Adipocyte (in vitro differentiated cells): ENCODE results near the gene IL2RA.

Source experiments
- DNase-seq: peaks from one replicate; pipeline ENCODE4 v3.0.0-alpha.2; 2015; ENCODE audit warnings: low read depth
- H3K27me3 ChIP-seq: replicated peaks from 2 replicates; pipeline ENCODE4 v1.7.0; 2013; ENCODE audit warnings: mild to moderate bottlenecking, low read length, moderate library complexity; ENCODE audit not compliant: control insufficient read depth, insufficient read depth
- H3K36me3 ChIP-seq: 2 replicates; pipeline ENCODE4 v1.7.0; 2013; ENCODE audit warnings: low read length, mild to moderate bottlenecking, moderate library complexity; ENCODE audit not compliant: control insufficient read depth, insufficient read depth, severe bottlenecking
- H3K4me1 ChIP-seq: 2 replicates; pipeline ENCODE4 v1.7.0; 2013; ENCODE audit warnings: mild to moderate bottlenecking, low read length, moderate library complexity; ENCODE audit not compliant: control insufficient read depth, insufficient read depth
- H3K4me3 ChIP-seq: 2 replicates; pipeline ENCODE4 v1.7.0; 2013; ENCODE audit warnings: mild to moderate bottlenecking, low read length, moderate library complexity
- H3K9ac ChIP-seq: 2 replicates; pipeline ENCODE4 v1.7.0; 2013; ENCODE audit warnings: mild to moderate bottlenecking, low read length, moderate library complexity
- H3K9me3 ChIP-seq: 2 replicates; pipeline ENCODE4 v1.7.0; 2013; ENCODE audit warnings: mild to moderate bottlenecking, low read length, moderate library complexity; ENCODE audit not compliant: control insufficient read depth

Gene IL2RA

GRCh38 chr10:6019010-6019782 is 43.0 kb downstream of the IL2RA start:
- H3K9ac ChIP-seq = no peak overlapping the region
- H3K4me1 ChIP-seq = no peaks in the 10 kb centered on the region
- H3K27me3 ChIP-seq = peaks cover 10% of the 10 kb centered on the region
- H3K4me3 ChIP-seq = no peak overlapping the region
- no peak for DNase-seq
- no peaks in the 10 kb centered on the region for H3K36me3 ChIP-seq
- H3K9me3 ChIP-seq = no peaks in the 10 kb centered on the region

DNA sequence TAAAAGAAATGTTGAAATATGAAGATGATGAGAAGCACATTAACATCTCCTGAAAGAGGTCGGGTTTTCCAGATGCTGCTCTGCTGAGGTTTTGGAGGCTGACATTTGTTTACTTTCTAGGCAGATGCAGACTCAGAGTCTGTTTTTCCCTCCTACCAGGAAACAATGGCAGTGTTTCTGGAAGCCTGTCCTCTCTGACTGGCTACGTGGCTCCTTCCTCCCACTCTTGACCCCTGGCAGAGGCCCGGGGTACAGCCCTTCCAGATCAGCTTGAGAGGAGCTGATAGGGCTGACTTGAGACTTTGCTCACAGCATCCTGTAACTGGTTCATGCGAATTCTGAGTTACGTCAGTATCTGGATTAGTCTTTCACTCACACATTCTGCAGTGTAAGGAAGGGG is 43.7 kb downstream of the IL2RA start:
- Histone ChIP-seq H3K4me1 (no peaks in the 10 kb centered on the region), H3K36me3 (no peaks in the 10 kb centered on the region), H3K9me3 (no peaks in the 10 kb centered on the region), H3K9ac (no peak overlapping the region), H3K4me3 (no peak overlapping the region), H3K27me3 (peaks cover 10% of the 10 kb centered on the region)
- DNase-seq = no peak

GRCh38 chr10:6017781-6018354 is 44.3 kb downstream of the IL2RA start:
- no peak overlapping the region for H3K9ac ChIP-seq
- H3K4me1 ChIP-seq = no peaks in the 10 kb centered on the region
- DNase-seq = no peak
- no peaks in the 10 kb centered on the region for H3K9me3 ChIP-seq
- no peak overlapping the region for H3K4me3 ChIP-seq
- H3K36me3 ChIP-seq = no peaks in the 10 kb centered on the region
- peaks cover 10% of the 10 kb centered on the region for H3K27me3 ChIP-seq

- no peaks in the 10 kb centered on the region for H3K9me3 ChIP-seq
- no peak overlapping the region for H3K4me3 ChIP-seq
- H3K27me3 ChIP-seq = peaks cover 5% of the 10 kb centered on the region
- no peaks in the 10 kb centered on the region for H3K36me3 ChIP-seq
- no peak overlapping the region for H3K9ac ChIP-seq
- peak; percentile 82 for DNase-seq
- H3K4me1 ChIP-seq = peaks cover 9% of the 10 kb centered on the region
These were observed 47.9 kb downstream of the IL2RA start for GRCh38 chr10:6014241-6014761.

DNA sequence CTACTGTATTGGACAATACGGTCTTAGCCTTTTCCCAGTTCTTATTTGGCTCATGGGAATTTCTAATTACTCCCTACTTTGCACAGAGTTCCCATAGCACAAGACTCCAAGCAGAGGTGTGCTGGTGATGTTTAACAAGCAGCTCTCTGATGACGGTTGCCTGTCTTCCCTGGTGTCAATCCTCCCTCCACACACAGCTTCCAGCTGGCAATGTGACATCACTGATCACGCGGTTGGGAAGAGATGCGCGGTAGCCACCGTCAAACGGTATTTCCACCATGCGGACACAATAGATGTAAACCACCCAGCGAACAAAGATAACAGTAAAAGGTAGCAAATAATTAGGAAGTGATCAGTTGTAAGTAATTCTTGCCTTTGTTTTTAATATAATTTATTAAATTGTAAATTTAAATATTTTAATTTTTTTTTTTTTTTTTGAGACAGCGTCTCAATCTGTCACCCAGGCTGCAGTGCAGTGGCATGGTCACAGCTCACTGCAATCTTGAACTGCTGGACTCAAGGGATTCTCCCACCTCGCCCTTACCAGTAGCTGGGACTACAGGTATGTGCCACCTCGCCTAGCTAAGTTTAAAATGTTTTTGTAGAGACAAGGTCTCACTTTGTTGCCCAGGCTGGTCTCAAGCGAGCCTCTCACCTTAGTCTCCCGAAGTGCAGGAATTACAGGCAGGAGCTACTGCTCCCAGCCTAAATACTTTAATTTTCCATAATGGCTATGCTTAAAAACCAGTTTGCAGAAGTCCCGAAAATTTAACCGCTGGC is 48.6 kb downstream of the IL2RA start:
- H3K4me3 ChIP-seq = no peak overlapping the region
- no peaks in the 10 kb centered on the region for H3K9me3 ChIP-seq
- H3K36me3 ChIP-seq = no peaks in the 10 kb centered on the region
- H3K9ac ChIP-seq = no peak overlapping the region
- no peak for DNase-seq
- peaks cover 5% of the 10 kb centered on the region for H3K27me3 ChIP-seq
- peaks cover 14% of the 10 kb centered on the region for H3K4me1 ChIP-seq

DNA sequence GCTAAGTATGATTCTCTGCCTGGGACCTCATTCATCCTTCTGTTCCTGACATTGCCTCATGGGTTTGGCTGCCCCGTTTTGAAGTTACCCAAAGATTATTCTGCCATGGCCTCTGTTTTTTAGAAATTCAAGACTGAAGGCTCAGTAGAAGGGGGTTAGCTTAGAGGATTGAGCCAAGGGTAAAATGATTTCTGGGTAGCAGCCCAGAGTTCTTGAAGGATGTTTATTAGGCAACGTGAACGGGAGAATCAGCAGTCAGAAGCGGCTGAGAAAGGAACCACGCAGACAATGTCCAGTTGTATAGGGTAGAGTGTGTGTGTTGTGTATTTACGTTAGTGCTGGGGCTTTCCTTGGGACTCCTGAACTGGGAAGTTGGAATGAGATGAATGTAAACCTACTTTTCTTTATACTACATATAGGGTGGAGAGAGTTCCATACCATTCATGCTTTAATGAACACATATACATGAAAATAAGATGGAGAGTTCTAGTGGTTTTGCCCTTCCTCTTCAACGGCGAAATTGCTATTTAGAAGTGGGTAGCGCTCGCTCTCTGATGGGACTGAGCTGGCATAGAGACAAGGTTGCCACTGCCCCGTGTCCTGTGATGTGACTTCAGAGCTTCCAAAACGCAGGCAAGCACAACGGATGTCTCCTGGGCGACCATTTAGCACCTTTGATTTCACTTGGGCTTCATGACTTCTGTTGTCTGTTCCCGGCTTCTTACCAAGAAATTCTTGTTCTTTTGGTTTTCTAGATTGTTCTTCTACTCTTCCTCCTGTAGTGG is 49.9 kb downstream of the IL2RA start:
- Histone ChIP-seq H3K4me3 (no peak overlapping the region), H3K36me3 (no peaks in the 10 kb centered on the region), H3K9me3 (peaks cover 5% of the 10 kb centered on the region), H3K27me3 (no peaks in the 10 kb centered on the region), H3K4me1 (peaks cover 19% of the 10 kb centered on the region), H3K9ac (no peak overlapping the region)
- no peak for DNase-seq

GRCh38 chr10:6011558-6011957 is 50.6 kb downstream of the IL2RA start:
- H3K36me3 ChIP-seq = no peaks in the 10 kb centered on the region
- no peaks in the 10 kb centered on the region for H3K27me3 ChIP-seq
- peaks cover 19% of the 10 kb centered on the region for H3K4me1 ChIP-seq
- H3K9ac ChIP-seq = no peak overlapping the region
- no peak for DNase-seq
- H3K9me3 ChIP-seq = peaks cover 11% of the 10 kb centered on the region
- no peak overlapping the region for H3K4me3 ChIP-seq

DNA sequence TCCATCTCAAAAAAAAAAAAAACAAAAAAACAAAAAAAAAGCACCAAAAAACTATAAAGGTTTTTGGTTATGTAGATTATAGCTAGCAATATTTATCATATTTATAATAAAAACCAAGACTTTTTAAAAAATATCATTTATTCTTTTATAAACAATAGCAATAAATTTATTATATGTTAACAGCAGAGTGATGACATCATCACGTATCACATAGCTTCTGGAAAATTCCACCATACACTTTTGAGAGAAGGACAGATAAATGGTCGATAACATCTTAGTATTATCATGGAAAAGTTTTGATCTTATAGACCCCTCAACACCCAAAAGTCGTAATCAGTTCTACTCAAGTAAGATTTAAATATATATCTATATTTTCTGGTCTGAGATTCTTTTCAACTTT is 51.6 kb downstream of the IL2RA start:
- H3K4me3 ChIP-seq = no peak overlapping the region
- no peaks in the 10 kb centered on the region for H3K36me3 ChIP-seq
- H3K9ac ChIP-seq = no peak overlapping the region

DNA sequence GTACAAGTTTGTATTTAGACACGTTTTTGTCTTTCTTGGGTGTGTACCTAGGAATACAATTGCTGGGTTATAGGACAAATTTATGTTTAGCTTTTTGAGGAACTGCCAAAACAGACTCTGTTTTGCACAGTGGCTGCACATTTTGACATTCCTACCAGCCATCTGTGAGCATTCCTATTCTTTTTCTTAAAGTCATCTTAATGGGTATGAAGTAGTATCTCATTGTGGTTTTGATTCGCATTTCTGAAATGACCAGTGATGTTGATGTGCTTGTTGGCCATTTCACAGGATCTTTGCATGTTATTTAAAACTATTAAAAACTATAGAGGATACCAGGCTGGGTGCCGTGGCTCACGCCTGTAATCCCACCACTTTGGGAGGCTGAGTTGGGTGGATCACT is 52.2 kb downstream of the IL2RA start:
- Histone ChIP-seq H3K9ac (no peak overlapping the region), H3K4me3 (no peak overlapping the region), H3K9me3 (peaks cover 11% of the 10 kb centered on the region), H3K36me3 (no peaks in the 10 kb centered on the region), H3K4me1 (peaks cover 19% of the 10 kb centered on the region), H3K27me3 (peaks cover 7% of the 10 kb centered on the region)
- DNase-seq = no peak

More for the DNA sequence above, 51.6 kb downstream of the IL2RA start:
- DNase-seq = no peak
- H3K4me1 ChIP-seq = peaks cover 19% of the 10 kb centered on the region
- H3K27me3 ChIP-seq = peaks cover 4% of the 10 kb centered on the region
- peaks cover 11% of the 10 kb centered on the region for H3K9me3 ChIP-seq

GRCh38 chr10:6009150-6009549 is 53.0 kb downstream of the IL2RA start:
- Histone ChIP-seq H3K27me3 (peaks cover 7% of the 10 kb centered on the region), H3K36me3 (no peaks in the 10 kb centered on the region), H3K4me3 (peak overlapping the region; percentile 84), H3K9ac (peak overlapping the region; percentile 80), H3K4me1 (peaks cover 19% of the 10 kb centered on the region), H3K9me3 (peaks cover 11% of the 10 kb centered on the region)
- DNase-seq = peak; percentile 82
